HFF-Myc (cell line): ENCODE data around the gene FAAP100.
"Not testable (repeated sequence)": the region's sequence is repeated elsewhere in the genome, so short reads cannot be mapped to it uniquely, and the experiment has no call there.

Experiments
- DNase-seq: peaks from one replicate; pipeline ENCODE4 v3.0.0-alpha.2; 2011; ENCODE audit warnings: low read depth; ENCODE audit errors: extremely low read depth
- H3K4me3 ChIP-seq: replicated peaks from 2 replicates; pipeline ENCODE4 v1.5.1; 2011; ENCODE audit warnings: low read depth, mild to moderate bottlenecking, control low read depth, low read length
- TF ChIP-seq, protein P1 (sequence below): IDR thresholded peaks from 2 replicates; pipeline ENCODE4 v1.5.1; 2012; ENCODE audit warnings: mild to moderate bottlenecking, low read depth, low read length, control low read depth; ENCODE audit errors: missing control alignments

Gene FAAP100

DNA sequence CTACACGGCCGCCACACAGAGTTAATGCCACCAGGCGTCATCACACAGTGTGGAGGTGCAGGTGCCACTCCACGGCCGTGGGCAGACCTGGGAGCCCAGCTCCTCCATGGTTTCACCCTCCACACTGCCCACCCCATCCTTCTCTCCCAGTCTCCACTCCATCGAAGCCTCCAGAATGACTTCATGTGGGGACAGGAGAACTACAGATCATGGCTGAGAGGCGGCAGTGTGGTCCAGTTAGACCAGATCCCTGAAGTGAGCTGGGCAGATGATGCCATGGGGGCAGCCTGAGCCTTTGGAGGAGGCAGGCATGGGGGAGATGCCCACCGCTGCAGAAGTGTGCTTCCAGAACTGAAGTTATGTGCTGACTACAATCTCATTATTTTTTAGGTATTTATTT lies 38.0 kb upstream of the FAAP100 start:
- DNase-seq, result no peak
- no peak overlapping the region for H3K4me3 ChIP-seq
- TF ChIP-seq, protein P1, sequence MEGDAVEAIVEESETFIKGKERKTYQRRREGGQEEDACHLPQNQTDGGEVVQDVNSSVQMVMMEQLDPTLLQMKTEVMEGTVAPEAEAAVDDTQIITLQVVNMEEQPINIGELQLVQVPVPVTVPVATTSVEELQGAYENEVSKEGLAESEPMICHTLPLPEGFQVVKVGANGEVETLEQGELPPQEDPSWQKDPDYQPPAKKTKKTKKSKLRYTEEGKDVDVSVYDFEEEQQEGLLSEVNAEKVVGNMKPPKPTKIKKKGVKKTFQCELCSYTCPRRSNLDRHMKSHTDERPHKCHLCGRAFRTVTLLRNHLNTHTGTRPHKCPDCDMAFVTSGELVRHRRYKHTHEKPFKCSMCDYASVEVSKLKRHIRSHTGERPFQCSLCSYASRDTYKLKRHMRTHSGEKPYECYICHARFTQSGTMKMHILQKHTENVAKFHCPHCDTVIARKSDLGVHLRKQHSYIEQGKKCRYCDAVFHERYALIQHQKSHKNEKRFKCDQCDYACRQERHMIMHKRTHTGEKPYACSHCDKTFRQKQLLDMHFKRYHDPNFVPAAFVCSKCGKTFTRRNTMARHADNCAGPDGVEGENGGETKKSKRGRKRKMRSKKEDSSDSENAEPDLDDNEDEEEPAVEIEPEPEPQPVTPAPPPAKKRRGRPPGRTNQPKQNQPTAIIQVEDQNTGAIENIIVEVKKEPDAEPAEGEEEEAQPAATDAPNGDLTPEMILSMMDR, result no peak

DNA sequence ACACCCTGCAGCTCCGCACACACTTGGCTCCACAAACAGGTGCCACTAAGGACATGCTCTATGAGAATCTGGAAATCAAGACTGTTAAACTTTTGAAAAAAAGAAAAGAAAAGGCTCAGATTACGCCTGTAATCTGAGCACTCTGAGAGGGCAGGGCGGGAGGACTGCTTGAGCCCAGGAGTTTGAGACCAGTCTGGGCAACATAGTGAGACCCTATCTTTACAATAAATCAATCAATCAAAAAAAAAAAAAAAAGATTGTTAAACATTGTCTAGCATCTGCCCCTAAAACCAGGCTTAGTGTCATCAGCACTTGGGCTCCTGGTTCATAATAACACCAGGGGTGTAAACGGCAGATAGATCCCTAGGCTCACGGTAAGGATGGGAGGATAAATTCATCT lies 37.5 kb upstream of the FAAP100 start:
- TF ChIP-seq, protein P1, result no peak
- no peak overlapping the region for H3K4me3 ChIP-seq
- DNase-seq, result no peak

DNA sequence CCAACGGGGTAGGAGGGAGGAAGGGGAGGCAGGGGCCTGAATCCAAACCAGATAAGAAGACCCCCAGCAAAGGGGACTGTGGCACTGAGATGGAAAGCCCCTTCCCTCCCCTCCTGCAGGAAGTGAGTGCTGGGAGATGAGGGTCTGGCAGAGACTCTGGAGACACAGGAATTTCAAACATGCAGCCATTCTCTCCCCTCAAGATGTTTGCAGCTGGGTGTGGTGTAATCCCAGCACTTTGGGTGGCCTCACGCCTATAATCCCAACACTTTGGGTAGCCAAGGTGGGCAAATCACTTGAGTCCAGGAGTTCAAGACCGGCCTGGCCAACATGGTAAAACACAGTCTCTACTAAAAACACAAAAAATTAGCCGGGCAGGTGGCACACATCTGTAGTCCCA lies 33.9 kb upstream of the FAAP100 start:
- DNase-seq, result no peak
- TF ChIP-seq, protein P1, result no peak
- H3K4me3 ChIP-seq, result no peak overlapping the region

DNA sequence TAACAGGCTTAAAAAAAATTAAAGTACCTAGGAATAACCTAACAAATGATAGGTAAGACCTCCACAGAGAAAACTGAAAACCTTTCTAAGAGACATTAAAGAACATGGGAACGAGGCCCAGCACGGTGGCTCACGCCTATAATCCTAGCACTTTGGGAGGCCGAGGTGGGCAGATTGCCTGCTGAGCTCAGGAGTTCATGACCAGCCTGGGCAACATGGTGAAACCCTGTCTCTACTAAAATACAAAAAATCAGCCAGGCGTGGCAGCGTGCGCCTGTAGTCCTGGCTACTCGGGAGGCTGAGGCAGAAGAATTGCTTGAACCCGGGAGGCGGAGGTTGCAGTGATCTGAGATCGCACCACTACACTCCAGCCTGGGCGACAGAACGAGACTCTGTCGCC lies 32.6 kb upstream of the FAAP100 start:
- DNase-seq, H3K4me3 ChIP-seq: not testable (repeated sequence)

DNA sequence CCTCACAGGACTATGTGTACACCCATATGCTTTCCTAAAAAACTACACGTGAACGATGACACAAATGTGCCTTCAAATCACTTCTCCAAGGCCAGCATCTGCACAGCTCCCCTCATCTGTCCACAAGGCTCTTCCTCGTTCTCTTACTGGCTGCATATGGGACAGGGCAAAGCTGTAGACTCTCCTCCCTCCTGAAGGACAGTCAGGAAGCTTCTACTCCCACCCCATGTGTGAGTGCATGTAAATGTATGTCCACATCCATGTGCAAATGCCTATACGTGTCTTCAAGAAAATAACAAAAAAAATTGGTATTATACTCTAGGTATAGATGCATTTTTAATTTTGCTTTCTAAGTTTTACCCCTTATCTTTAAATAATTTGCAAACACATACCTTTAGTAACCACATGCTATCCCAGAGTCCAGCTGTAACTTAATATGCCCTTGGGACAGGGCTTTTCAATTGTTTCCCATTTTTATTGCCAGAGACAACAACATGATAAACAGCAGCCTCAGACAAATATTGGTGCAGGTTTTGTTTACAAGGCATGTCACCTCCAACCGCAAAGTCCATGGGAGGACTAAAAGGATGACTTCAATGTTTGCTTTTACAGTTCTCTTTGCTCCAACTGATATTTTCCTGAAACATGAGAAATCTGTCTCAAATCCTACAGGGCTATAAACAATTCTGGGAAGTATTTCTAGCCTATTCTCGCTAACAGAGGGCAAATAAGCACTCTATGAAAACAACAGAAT lies 31.6 kb upstream of the FAAP100 start:
- no peak for DNase-seq
- H3K4me3 ChIP-seq, result no peak overlapping the region
- TF ChIP-seq, protein P1, result no peak

DNA sequence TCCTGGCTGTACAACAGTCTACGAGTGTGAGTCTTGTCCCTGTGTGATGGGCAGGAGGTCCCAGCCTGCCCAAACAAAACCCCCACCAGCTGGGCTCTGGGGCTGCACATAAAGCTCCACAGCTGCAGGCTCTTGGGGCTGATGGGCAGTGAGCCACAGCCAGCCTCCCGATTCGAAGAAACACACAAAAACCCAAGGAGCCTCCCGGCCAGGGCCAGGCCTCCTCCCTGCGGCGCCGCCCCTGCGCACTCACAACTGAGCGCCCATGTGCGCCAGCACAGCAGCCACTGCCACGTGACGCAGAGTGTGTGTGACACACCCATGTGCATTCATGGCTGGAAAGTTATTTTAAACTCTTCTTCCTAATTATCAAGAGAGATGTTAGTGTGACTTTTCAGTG lies 30.6 kb upstream of the FAAP100 start:
- TF ChIP-seq, protein P1, result no peak
- no peak for DNase-seq
- no peak overlapping the region for H3K4me3 ChIP-seq

DNA sequence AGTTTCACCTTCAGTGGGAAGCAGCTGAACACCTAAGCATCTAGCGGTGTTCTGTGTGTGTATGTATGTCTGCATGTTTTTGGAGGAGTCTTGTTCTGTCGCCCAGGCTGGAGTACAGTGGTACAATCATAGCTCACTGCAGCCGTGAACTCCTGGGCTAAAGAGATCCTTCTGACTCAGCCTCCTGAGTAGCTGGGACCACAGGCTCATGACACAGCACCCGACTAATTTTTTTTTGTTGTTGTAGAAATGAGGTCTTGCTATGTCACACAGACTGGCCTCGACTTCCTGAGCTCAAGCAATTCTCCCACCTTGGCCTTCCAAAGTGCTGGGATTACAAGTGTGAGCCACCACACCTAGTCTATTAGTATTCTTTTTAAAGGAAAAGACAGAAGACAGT lies 30.2 kb upstream of the FAAP100 start:
- DNase-seq, result no peak
- TF ChIP-seq, protein P1, result no peak
- H3K4me3 ChIP-seq, result no peak overlapping the region
